Activated T-cell treated with anti-CD3 and anti-CD28 coated beads, Interleukin-2, amount 50 U/mL, for 24 hours (primary cell): Measurements from ENCODE around the gene NTRK1.

ENCODE experiments used
- DNase-seq: peaks from one replicate; pipeline ENCODE4 v3.0.0-alpha.2; 2020
- H3K27ac Mint-ChIP-seq: 2 replicates; pipeline ENCODE4 v1.8.0; 2020; ENCODE audit warnings: mild to moderate bottlenecking, mixed read lengths
- H3K27me3 Mint-ChIP-seq: 2 replicates; pipeline ENCODE4 v1.8.0; 2020; ENCODE audit warnings: mixed read lengths
- H3K36me3 Mint-ChIP-seq: 2 replicates; pipeline ENCODE4 v1.8.0; 2020; ENCODE audit warnings: low read depth, mixed read lengths
- H3K4me1 Mint-ChIP-seq: 2 replicates; pipeline ENCODE4 v1.8.0; 2020; ENCODE audit warnings: low read depth, mixed read lengths
- H3K4me3 Mint-ChIP-seq: 2 replicates; pipeline ENCODE4 v1.8.0; 2020; ENCODE audit warnings: mild to moderate bottlenecking, moderate library complexity, mixed read lengths
- H3K9me3 Mint-ChIP-seq: 2 replicates; pipeline ENCODE4 v1.8.0; 2020; ENCODE audit warnings: mixed read lengths

NTRK1 gene

DNA sequence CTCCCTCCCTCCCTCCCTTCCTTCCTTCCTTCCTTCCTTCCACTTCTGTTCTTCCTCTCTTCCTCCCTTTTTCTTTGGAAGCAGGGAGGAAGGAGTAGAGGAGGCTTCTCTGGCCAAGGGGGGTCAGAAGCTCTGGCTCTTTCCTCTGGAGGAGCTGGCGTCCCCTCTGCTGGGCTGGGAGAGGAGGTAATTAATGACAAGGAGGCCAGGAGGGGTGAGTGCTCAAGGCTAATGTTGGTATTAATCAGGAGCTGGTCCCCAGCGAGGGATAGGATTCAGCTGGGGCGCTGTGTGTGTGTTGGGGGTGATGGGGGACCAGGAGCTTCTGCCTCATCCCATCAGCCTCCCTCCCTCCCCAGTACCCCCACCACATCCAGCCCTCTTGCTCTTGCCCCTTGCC lies 26.7 kb downstream of the NTRK1 start:
- no peaks in the 10 kb centered on the region for H3K36me3 Mint-ChIP-seq
- H3K27me3 Mint-ChIP-seq: peaks cover 45% of the 10 kb centered on the region
- no peak overlapping the region for H3K27ac Mint-ChIP-seq
- DNase-seq: no peak
- H3K9me3 Mint-ChIP-seq: no peaks in the 10 kb centered on the region
- no peak overlapping the region for H3K4me3 Mint-ChIP-seq
- peaks cover 9% of the 10 kb centered on the region for H3K4me1 Mint-ChIP-seq

GRCh38 chr1:156887734-156888133 lies 27.1 kb downstream of the NTRK1 start:
- no peak for DNase-seq
- no peak overlapping the region for H3K4me3 Mint-ChIP-seq
- H3K27ac Mint-ChIP-seq: no peak overlapping the region
- no peaks in the 10 kb centered on the region for H3K9me3 Mint-ChIP-seq
- no peaks in the 10 kb centered on the region for H3K36me3 Mint-ChIP-seq
- peaks cover 48% of the 10 kb centered on the region for H3K27me3 Mint-ChIP-seq
- H3K4me1 Mint-ChIP-seq: peaks cover 13% of the 10 kb centered on the region

DNA sequence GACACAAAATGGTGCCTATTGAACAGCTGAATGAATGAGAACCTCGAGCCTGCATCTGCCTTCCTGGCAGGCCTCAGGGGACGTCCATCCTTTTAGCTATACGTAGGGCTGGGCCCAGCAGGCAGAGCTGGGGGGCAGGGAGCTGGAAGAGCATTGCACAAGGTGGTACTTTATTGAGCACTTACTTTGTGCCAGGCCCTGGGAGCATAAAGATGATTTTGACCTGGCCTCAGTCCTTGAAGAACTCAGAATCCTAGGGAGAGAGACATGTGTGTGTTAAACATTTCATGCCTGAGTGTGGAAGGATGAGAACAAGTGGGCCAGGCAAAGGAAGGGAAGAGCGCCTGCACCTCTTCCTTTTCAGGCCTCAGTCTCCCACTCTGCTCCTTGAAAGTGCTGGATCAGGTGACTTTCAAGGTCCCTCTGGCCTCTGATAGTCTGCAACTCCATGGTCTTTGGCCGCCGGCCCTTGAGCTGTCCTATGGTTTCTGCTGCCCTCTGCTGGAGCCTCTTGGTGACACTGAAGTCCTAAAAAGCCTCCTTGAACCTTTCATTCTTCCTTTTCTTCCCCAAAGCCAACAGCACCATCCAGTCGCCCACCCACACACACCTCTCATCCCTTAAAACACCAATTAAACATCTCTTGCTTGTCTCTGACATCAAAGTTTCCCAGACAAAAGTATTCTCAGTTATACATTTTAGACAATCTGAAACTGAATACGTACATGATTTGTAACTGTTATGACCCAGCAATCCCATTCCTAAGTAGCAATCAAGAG lies 29.3 kb downstream of the NTRK1 start:
- Mint-ChIP-seq H3K27ac (no peak overlapping the region), H3K4me1 (peaks cover 17% of the 10 kb centered on the region), H3K4me3 (no peak overlapping the region), H3K9me3 (no peaks in the 10 kb centered on the region), H3K27me3 (peaks cover 62% of the 10 kb centered on the region), H3K36me3 (no peaks in the 10 kb centered on the region)
- DNase-seq: peak; percentile 68

- Mint-ChIP-seq H3K36me3 (no peaks in the 10 kb centered on the region), H3K27ac (no peak overlapping the region), H3K4me1 (peaks cover 17% of the 10 kb centered on the region), H3K27me3 (peaks cover 72% of the 10 kb centered on the region), H3K9me3 (no peaks in the 10 kb centered on the region), H3K4me3 (peak overlapping the region; percentile 47)
- DNase-seq: peak; percentile 90
Measured at GRCh38 chr1:156892190-156893047, 31.8 kb downstream of the NTRK1 start.

DNA sequence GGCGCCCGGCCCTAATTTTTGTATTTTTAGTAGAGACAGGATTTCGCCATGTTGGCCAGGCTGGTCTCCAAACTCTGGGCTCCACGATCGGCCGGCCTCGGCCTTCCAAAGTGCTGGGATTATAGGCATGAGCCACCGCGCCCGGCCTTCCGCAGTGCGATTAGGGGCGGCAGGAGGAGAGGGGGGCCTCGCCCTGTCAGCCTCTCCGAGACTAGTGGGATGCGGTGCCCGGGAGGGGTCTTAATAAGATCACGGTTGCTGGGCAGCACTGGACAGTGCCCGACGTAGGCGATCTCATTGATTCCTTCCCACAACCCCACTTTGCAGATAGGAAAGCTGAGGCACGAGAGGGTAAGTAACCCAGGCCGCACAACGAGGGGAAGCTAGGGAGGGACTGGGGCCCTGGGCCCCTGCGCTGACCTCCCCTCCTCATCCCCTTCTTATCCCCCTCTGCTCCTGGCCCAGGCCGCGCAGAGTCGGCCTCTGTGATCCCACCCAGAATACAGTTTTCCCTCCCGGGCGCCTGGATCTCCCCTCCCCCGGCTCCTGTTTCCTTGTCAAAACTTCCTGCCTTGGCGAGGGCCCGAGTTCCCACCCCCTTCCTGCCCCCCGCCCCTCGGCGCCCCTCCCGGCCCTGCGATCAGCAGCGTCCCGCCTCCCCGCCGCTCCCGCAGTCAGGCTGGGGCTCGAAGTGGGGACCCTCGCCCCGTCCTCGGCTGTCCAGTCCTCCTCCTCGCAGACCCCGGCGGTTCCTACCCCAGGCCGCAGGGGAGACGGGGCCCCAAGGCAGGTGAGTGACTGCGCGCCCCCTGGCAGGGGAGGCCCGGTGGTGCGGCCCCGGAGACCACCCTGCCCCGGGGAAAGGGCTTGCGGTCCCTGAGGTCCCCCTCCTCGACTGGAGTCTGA lies 32.6 kb downstream of the NTRK1 start, which contains the start of gene PEAR1:
Gene PEAR1, plus strand, starts transcription at position 671 of the 906 bp plus-strand sequence. CDS start 10,209 bp downstream, outside the sequence.
- no peak for DNase-seq
- Mint-ChIP-seq H3K4me3 (peak within 1 kb of the TSS; percentile 47), H3K27me3 (peaks cover 78% of the 10 kb centered on the region), H3K4me1 (peaks cover 20% of the 10 kb centered on the region), H3K36me3 (no peaks in the 10 kb centered on the region), H3K27ac (no peak within 1 kb of the TSS), H3K9me3 (no peaks in the 10 kb centered on the region)

- Mint-ChIP-seq H3K27me3 (peaks cover 81% of the 10 kb centered on the region), H3K27ac (no peak overlapping the region), H3K9me3 (no peaks in the 10 kb centered on the region), H3K4me1 (peaks cover 21% of the 10 kb centered on the region), H3K4me3 (no peak overlapping the region), H3K36me3 (no peaks in the 10 kb centered on the region)
- no peak for DNase-seq
Measured at GRCh38 chr1:156894001-156894400, 33.3 kb downstream of the NTRK1 start.

GRCh38 chr1:156894711-156895454 lies 34.2 kb downstream of the NTRK1 start:
- Mint-ChIP-seq H3K4me3 (no peak overlapping the region), H3K27me3 (peaks cover 80% of the 10 kb centered on the region), H3K36me3 (no peaks in the 10 kb centered on the region), H3K4me1 (peaks cover 21% of the 10 kb centered on the region), H3K9me3 (no peaks in the 10 kb centered on the region), H3K27ac (no peak overlapping the region)
- DNase-seq: no peak

GRCh38 chr1:156895455-156895812 lies 34.8 kb downstream of the NTRK1 start:
- Mint-ChIP-seq H3K36me3 (no peaks in the 10 kb centered on the region), H3K4me1 (peaks cover 19% of the 10 kb centered on the region), H3K27ac (no peak overlapping the region), H3K4me3 (no peak overlapping the region), H3K9me3 (no peaks in the 10 kb centered on the region), H3K27me3 (peaks cover 77% of the 10 kb centered on the region)
- no peak for DNase-seq

- Mint-ChIP-seq H3K4me1 (peaks cover 19% of the 10 kb centered on the region), H3K27ac (no peak overlapping the region), H3K9me3 (no peaks in the 10 kb centered on the region), H3K4me3 (no peak overlapping the region), H3K27me3 (peaks cover 74% of the 10 kb centered on the region), H3K36me3 (no peaks in the 10 kb centered on the region)
- DNase-seq: no peak
Measured at GRCh38 chr1:156895927-156896326, 35.3 kb downstream of the NTRK1 start.

- Mint-ChIP-seq H3K4me3 (no peak overlapping the region), H3K9me3 (no peaks in the 10 kb centered on the region), H3K27ac (no peak overlapping the region), H3K36me3 (no peaks in the 10 kb centered on the region), H3K4me1 (peaks cover 19% of the 10 kb centered on the region), H3K27me3 (peaks cover 70% of the 10 kb centered on the region)
- no peak for DNase-seq
Measured at GRCh38 chr1:156896490-156897033, 35.9 kb downstream of the NTRK1 start.

DNA sequence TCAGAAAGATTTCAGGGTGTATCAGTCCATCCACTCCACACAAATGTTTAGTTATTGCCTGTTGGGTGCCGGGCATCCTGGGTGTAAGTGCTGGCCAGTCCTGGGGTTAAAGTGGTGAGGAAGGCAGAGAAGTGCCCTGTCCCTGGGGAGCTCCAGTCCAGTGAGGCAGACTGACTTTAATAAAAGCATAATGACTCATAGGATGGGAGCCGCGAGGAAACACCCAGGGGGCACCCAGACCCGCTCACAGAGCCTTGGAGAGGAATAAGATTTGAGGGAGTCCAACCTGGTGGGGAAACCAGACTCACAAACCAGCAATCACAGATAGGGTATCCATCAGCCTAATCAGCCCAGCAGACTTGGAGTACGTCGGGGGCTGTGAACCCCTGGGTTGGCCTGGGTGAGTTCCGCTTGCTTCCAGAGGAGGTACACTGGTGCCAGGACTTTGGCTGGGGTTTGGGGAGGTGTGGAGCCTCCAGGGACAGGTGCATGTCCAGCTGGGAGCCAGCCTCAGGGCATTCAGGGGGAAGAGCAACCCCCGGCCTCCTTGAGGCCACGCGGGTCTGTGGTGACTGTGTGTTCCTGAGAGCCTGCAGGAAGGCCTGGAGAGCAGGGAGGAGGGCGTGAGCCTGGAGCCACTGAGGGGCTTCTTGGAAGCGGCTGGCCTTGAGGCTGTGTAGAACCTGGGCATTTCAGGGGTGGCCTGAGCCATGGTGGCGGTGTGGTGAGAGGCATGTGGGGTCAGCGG lies 36.6 kb downstream of the NTRK1 start:
- no peaks in the 10 kb centered on the region for H3K9me3 Mint-ChIP-seq
- DNase-seq: no peak
- H3K4me1 Mint-ChIP-seq: peaks cover 13% of the 10 kb centered on the region
- H3K27ac Mint-ChIP-seq: no peak overlapping the region
- H3K4me3 Mint-ChIP-seq: no peak overlapping the region
- peaks cover 63% of the 10 kb centered on the region for H3K27me3 Mint-ChIP-seq
- H3K36me3 Mint-ChIP-seq: no peaks in the 10 kb centered on the region

- DNase-seq: no peak
- H3K4me1 Mint-ChIP-seq: peaks cover 6% of the 10 kb centered on the region
- H3K27ac Mint-ChIP-seq: peak overlapping the region; percentile 39
- no peak overlapping the region for H3K4me3 Mint-ChIP-seq
- H3K9me3 Mint-ChIP-seq: no peaks in the 10 kb centered on the region
- no peaks in the 10 kb centered on the region for H3K36me3 Mint-ChIP-seq
- H3K27me3 Mint-ChIP-seq: peaks cover 55% of the 10 kb centered on the region
Measured at GRCh38 chr1:156898161-156898566, 37.5 kb downstream of the NTRK1 start.
